HG03520 (cell line): ENCODE results near the gene SNX3.
"Not testable (repeated sequence)": the region's sequence is repeated elsewhere in the genome, so short reads cannot be mapped to it uniquely, and the experiment has no call there.

Source experiments
- ATAC-seq: cut with Tn5 transposase; IDR thresholded peaks from one replicate; pipeline ENCODE4 v1.9.1; 2021; ENCODE audit warnings: mild to moderate bottlenecking, moderate library complexity; ENCODE audit not compliant: unreplicated experiment

SNX3 gene

DNA sequence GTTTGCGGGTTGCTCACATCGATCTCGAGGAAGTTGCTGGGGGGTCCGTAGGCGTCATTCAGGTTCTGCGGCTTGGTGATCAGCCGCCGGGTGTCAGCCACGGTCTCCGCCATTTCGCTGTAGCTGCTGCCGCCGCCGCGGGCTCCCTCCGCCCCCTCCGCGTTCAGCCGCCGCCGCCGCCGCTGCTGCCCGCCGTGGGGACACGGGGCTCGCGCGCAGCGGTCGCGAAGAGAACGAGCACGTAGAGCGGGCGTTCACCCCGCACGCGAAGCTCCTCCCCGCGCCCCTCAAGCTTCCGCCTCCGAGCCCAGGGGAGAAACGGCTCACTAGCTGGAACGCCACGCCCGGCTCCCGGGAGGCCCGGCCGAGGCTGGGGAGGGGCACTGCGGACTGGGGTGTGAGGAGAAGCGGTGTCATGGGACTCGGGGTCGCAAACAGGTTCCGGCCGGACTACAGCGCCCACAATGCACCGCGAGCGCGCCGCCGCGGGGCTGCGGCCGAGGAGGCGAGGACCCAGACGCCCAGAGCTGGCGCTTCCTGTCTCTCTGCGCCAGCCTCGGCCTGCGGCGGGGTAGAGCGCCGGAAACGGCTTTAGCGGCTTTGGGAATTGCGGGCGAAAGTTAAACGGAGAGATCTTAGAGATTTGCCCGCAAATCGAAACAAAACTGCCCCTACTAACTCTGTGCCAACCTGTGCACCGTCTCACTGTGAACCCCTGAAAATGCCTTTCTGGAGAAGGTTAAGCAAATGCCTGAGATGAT lies at the start of gene SNX3:
Gene SNX3 (minus strand): TSS at position 232 of the 761 bp plus-strand sequence. CDS start 119 bp downstream, at position 113.
- ATAC-seq, result peak; percentile 83

DNA sequence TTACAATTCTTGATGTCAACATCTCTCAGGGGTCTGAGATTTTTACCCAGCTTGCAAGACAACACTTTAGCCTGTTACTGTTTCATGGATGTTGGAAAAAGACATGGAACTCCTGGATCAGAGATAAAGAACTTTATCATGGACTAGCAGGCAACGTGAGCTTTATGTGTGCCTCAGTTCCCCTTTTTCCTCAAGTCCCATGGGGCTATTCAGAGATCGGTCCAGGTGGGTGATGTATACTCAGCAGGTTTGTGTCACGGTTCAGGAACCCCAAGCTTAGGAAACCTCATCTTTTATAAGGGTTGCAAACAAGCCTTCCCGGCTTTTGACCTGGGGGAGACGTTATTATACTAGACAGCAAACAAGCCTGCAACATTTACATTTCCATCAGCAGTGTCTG lies 49.0 kb upstream of the SNX3 start:
- ATAC-seq, result no peak

DNA sequence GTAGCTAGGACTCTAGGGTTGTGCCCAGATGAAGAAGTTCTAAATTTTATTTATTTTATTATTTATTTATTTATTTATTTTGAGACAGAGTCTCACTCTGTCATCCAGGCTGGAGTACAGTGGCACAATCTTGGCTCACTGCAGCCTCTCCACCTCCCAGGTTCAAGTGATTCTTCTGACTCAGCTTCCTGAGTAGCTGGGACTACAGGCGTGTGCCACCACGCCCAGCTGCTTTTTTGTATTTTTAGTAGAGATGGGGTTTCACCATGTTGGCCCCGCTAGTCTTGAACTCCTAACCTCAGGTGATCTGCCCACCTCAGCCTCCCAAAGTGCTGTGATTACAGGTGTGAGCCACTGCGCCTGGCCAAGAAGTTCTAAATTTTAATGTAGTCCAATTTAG lies 47.8 kb upstream of the SNX3 start:
- ATAC-seq, result not testable (repeated sequence)

DNA sequence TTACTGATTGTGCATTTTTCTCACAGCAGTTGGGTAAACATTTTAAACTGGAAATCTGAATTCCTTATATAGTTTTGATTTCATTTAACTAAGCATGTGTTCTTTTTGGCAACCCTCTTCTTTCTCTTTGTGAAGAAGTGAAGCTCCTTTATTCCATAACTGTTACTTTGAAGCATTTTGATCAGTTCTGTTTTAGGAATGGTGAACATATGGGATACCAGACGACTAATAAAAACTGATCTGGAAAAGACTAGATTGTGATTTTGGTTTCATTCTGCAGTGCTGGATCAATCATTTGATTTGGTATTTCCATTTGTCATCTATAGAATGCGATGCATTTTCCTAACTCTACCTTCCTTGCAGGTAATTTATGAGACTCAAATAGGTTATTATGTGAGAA lies 43.8 kb upstream of the SNX3 start:
- ATAC-seq, result no peak

DNA sequence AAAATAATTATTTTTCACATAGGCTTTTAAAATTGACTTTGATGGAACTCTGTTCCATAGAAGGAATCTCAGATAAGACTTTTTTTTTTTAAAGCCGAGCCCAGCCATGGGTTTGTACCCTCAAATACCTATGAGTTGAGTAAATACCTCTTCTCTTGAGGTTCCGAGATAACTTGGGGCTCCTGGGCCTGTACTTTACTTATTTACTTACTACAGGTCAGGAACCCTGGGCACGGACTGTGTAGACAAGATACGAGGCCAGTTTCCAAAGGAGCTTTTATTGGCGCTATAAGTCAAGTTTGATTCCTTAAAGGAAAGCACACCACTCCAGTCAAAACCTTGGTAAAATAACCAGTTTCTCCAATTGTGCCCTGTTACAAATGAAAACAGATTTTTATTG lies 41.5 kb upstream of the SNX3 start:
- no peak for ATAC-seq

DNA sequence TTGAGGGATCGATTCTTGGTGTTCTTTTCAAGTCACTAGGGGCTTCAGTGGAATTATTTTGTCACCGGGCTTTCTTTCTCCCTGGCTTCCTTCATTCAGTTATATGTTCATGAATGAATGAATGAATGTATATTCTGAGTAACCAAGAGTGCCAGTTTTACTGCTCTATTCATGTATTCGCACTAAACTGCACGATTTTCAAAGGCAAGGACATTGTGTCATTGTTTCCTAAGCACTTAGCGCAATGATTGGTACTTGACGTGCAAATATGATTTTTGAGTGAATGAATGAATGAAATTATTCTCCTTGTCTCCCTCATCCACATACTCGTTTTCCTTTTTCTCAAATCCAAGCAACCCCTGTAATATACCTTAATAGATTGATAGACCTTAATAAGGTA lies 34.8 kb upstream of the SNX3 start:
- ATAC-seq, result no peak

DNA sequence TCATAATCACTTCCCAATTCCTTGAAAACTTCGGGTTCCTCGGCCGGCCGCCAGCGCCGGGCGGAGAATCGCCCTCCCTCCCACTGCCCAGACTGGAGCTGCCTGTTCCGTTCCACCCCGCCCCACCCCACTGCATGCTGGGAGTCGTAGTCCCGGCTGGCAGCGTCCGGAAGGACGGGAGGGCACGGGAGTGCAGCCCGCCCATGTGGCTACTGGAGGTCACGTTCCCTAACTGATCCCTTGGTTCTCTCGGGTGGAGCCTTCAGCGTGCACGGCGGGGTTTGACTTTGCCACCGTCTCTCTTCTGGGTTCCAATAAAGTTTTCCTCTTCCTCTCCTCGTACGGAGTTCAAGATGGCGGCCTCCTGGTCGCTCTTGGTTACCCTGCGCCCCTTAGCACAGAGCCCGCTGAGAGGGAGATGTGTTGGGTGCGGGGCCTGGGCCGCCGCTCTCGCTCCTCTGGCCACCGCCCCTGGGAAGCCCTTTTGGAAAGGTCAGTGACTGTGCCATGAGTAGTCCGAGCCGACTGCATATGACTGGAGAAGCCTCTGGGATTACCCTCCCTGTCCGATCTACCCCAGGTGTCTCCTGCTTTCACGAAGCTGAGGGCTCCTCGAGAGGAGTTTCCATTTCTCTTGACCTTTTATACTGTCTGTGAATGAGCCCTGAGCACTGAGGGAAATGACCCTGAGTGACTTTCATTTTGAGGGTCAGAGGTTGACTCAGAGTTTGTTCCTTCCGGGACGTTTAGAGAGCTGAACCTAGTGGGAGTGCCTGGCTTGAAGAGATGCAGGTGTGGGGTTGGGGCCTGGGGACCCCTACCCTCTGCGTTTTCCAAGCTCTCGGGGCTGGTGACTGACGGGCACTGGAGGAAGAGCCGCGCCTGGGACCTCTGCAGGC lies 34.1 kb upstream of the SNX3 start, which contains the start of gene AFG1L:
Gene AFG1L (plus strand): TSS at position 328 of the 899 bp plus-strand sequence. CDS start 26 bp downstream, at position 354.
- peak; percentile 80 for ATAC-seq

DNA sequence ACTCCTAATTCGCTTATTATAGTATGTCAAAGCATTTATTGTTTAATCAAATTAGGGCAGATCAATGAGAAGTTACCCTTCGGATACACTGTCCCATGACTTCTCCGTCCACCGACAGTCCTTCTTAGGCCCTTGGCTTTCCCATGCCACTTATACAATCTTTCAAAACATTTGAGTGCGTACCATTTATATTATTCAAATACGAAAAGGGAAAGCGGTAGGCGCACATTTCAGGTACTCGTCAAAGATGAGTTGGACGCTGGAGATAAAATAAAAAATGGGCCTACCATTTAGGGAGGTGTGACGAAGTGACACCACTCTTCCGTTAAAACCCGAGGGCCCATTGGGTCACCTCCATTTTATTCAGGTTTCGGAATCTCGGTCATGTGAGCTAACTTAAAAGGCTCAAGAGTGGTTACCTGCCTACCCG lies 33.5 kb upstream of the SNX3 start:
- peak; percentile 20 for ATAC-seq

DNA sequence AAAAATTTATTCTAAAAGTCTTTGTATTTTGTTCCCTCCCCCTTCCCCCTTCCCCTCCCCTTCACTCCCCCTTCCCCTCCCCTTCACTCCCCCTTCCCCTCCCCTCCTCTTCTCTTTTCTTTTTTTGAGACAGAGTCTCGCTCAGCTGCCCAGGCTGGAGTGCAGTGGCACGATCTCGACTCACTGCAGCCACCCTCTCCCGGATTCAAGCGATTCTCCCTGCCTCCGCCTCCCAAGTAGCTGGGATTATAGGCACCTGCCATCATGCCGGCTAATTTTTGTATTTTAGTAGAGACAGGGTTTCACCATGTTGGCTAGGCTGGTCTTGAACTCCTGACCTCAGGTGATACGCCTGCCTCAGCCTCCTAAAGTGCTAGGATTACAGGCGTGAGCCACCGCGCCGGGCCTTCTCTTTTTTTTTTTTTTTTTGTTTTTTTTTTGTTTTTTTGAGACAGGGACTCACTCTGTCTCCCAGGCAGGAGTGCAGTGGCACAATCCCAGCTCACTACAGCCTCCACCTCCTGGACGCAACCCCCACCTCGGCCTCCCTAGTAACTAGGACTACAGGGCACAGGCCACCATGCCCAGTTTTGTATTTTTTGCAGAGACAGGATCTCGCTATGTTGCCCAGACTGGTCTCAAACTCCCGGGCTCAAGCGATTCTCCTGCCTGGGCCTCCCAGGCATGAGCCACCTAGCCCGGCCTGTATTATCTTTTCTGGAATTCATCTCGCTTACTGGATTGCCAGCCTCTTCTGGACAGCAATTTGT lies 32.9 kb upstream of the SNX3 start:
- no peak for ATAC-seq

DNA sequence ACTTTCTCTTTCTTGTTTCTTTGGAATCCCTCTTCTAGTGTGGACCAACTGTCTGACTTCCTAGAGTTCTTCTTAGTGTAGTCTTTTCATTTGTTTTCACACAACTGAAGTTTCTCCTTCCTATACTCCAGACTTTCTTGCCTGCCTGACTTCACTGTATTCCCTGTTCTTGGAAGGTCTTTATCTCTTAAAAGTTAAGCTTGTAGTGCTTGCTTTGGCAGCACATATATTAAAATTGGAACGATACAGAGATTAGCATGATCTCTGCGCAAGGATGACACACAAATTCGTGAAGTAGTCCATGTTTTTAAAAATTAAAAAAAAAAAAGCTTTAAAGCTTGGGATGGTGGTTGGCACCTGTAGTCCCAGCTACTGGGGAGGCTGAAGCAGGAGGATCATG lies 31.7 kb upstream of the SNX3 start:
- not testable (repeated sequence) for ATAC-seq

DNA sequence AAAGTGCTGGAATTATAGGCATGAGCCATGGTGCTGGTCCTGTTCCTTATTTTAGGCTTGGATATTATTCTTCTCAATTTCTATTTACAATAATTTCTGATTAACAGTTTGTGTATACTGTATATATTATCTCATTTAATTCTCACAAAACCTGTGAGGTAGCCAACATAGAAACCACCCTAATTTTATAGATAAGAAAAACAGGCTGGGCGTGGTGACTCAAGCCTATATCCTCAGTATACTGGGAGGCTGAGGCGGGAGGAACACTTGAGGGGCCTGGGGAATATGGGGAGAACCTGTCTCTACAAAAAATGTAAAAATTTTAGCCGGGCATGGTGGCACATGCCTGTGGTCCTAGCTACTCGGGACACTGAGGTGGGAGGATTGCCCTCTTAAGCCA lies 30.3 kb upstream of the SNX3 start:
- ATAC-seq, result no peak

DNA sequence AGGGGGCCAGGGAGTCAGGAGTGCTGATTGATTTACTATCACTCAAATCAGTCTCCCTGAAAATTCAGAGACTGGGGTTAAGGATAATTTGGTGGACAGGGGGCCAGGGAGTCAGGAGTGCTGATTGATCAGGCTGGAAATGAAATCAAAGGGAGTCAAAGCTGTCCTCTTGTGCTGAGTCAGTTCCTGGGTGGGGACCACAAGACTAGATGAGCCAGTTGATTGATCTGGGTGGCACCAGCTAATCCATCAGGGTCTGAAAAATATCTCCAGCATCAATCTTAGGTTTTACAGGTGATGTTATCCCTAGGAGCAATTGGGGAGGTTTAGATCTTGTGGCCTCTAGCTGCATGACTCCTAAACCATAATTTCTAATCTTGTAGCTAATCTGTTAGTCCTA lies 27.9 kb upstream of the SNX3 start:
- no peak for ATAC-seq

DNA sequence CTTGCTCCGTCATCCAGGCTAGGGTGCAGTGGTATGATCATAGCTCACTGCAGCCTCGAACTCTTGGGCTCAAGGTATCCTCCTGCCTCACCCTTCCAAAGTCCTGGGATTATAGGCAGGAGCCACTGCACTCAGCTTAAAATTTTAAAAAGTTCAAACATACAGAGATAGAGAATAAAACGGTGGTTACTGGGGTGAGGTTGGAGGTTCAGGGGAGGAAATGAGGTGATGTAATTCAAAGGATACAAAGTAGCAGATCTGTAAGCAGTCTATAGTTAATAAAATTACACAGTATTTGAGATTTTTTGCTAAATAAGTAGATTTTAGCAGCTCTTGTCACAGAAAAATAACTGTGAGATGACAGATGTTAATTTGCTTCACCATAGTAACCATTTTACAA lies 26.5 kb upstream of the SNX3 start:
- no peak for ATAC-seq

DNA sequence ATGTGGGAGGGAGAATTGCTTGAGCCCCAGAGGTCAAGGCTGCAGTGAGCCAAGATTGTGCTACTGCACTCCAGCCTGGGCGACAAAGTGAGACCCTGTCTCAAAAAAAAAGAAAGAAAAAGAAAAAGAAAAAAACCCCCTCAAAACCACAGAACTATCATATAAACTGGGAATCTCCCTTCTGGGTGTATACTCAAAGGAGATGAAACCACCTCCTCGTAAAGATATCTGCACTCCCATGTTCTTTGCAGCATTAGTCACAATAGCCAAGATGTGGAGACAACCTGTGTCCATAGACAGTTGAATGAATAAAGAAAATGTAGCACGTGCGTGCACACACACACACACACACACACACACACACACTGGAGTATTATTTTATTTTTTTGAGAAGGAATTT lies 25.5 kb upstream of the SNX3 start:
- no peak for ATAC-seq

DNA sequence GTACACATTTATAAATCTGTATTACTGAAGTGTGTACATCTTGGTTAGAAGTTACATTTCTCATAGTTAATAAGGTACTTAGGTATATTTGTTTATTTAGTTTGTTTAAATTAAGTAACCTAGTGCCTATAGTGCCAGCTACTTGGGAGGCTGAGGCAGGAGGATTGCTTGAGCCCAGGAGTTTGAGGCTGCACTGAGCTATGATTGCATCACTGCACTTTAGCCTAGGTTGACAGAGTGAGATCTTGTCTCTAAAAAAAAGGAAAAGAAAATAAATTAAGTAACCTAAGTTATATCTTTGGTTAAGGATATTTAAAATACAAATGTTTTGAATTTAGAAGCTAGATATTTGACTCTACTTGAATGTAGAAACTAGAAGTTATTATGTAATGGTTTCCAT lies 24.5 kb upstream of the SNX3 start:
- no peak for ATAC-seq

DNA sequence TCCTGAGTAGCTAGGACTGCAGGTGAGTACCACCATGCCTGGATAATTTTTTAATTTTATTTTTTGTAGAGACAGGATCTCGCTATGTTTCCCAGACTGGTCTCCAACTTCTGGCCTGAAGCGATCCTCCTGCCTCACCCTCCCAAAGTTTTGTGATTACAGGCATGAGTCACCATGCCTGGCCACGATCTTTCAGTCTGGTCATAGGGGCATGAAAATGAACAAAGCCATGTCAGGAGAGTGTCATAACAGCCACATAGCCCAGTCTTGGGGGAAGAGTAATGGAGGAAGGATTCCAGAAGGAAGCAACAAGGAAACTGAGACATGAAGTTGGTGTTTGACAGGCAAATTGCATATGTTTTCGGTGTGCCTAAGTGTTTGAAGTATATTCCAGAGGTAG lies 17.0 kb upstream of the SNX3 start:
- ATAC-seq, result no peak

DNA sequence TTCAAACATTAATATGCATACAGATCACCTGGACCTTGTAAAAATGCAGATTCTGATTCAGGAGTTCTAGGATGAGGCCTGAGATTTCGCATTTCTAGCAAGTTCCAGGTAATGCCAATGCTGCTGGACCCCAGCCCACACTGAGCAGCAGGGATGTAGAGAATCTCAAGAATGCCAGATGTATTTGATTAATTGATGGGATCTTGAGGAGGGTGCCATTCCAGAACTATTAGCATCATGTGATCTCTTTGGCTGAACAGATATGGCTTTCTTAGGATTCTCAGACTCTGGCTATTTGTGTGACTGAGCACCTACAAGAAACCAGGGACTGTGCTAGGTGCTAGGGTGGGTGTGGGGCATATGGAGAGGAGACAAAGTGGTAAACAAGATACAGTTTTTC lies 16.5 kb upstream of the SNX3 start:
- no peak for ATAC-seq

DNA sequence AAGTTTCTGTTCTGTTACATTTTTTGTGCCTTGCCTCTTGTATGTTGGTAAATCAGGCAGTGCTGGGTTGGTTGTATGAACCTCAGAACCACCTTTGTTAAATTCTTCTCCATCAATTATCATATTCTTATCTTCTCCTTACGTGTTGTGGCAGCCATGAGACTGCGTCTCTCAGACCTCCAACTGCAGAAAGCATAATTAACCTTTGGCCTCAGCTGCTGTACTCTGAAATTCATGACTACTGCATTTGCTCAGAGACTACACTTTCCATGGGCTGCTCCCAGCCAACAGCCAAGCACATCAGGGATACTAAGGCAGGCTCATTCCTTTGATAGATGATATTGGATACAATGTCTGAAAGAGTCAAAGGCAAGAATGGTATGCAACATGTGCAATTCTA lies 15.1 kb upstream of the SNX3 start:
- ATAC-seq, result no peak

DNA sequence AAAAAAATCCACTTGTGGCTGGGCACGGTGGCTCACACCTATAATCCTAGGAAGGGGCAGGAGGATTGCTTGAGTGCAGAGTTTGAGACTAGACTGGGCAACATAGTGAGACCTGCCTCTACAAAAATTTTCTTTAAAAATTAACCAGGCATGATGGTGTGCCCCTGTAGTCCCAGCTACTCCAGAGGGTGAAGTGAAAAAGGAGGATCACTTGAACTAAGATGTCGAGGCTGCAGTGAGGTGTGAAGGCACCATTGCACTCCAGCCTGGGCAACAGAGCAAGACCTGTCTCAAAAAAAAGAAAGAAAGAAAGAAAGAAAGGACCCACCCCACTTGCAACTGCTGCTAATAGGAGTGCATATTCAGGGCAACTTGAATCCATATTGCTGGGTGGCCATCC lies 13.7 kb upstream of the SNX3 start:
- no peak for ATAC-seq

DNA sequence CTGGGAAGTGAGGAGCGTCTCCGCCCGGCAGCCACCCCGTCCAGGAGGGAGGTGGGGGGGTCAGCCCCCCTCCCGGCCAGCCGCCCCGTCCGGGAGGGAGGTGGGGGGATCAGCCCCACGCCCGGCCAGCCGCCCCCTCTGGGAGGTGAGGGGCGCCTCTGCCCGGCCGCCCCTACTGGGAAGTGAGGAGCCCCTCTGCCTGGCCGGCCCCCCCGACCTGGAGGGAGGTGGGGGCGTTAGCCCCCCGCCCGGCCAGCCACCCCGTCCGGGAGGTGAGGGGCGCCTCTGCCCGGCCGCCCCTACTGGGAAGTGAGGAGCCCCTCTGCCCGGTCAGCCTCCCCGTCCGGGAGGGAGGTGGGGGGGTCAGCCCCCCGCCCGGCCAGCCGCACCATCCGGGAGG lies 9.1 kb upstream of the SNX3 start:
- ATAC-seq, result not testable (repeated sequence)

DNA sequence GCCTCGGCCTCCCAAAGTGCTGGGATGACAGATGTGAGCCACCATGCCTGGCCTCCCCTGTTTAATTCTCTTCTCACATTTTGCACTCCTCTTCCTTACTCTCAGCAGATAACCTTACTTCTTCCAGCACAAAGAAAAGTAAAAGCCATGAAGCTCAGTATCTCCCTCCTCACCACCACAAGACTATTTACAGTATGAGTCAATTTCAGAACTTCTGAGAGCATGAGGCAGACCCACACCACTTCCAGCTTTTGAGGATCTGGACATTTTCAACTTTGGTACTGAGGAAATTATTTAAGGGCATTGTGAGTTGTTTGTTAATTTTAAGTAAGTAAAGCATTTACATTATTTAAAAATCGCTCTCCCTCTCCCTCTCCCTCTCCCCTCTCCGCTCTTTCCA lies 8.0 kb upstream of the SNX3 start:
- ATAC-seq, result no peak
